ENCODE results near the gene PRSS57.

GRCh38 chr19:662962-663681 is 32.1 kb downstream of the PRSS57 start, which contains the start of gene RNF126:
- no peak for TF ChIP-seq CTCF (IDR thresholded peaks at IDR 0.05)
- TF ChIP-seq POLR2AphosphoS5 (IDR thresholded peaks at IDR 0.05; ENCODE audit: low read depth, low read length), result peak; percentile 22; the same call in 1 of the 2 replicates

Measured in Panc1 (cell line).